CD4-positive, alpha-beta T cell (primary cell): Measurements from ENCODE around the gene SLIT1. TPM values are rescaled to one million over a fixed set of nuclear protein-coding genes. Genes with fewer than 3 reads are reported as not detected.

Experiments used
- ATAC-seq: fragments of 200-7000 bp; cut with Tn5 transposase; one replicate; pipeline ENCODE4 v1.10.0; 2022; ENCODE audit warnings: mild to moderate bottlenecking; ENCODE audit not compliant: poor library complexity
- CTCF ChIA-PET: fragments of 350-600 bp; sonication (Branson Sonifier 250); formaldehyde crosslinking; loops from one replicate; lab custom pipeline; 2021; ENCODE audit warnings: antibody characterized with exemption, inconsistent platforms; lab: Charles Lee
- POLR2A ChIA-PET: fragments of 350-600 bp; sonication (Branson Sonifier 250); formaldehyde crosslinking; loops from one replicate; lab custom pipeline; 2021; ENCODE audit warnings: antibody characterized with exemption, inconsistent platforms; lab: Charles Lee
- DNase-seq, 14 experiments: peaks; one replicate each; pipeline ENCODE4 v3.0.0-alpha.2; 2013 to 2020; ENCODE audit warnings: mixed read lengths in 2 of 14
- H3K27ac ChIP-seq, 2 donors: one replicate each; pipeline versions ENCODE4 v1.5.1 to v1.7.0; 2013; ENCODE audit warnings: low read length in 2 of 2, low read depth in 1 of 2, mild to moderate bottlenecking in 1 of 2
- H3K27me3 ChIP-seq, 2 experiments: 1 replicate in 1 of 2; 2 replicates in 1 of 2; pipeline versions ENCODE4 v1.6.1 to v1.7.0; 2013; ENCODE audit warnings: low read length in 2 of 2, control low read depth in 1 of 2, mild to moderate bottlenecking in 1 of 2, moderate library complexity in 1 of 2; ENCODE audit not compliant: insufficient read depth in 2 of 2, control insufficient read depth in 1 of 2
- H3K36me3 ChIP-seq: one replicate; pipeline ENCODE4 v1.6.1; 2013; ENCODE audit warnings: low read length, control low read depth; ENCODE audit not compliant: insufficient read depth
- H3K4me1 ChIP-seq: one replicate; pipeline ENCODE4 v1.6.1; 2013; ENCODE audit warnings: low read length, control low read depth; ENCODE audit not compliant: insufficient read depth
- H3K4me3 ChIP-seq: one replicate; pipeline ENCODE4 v1.5.1; 2013; ENCODE audit warnings: mild to moderate bottlenecking, low read length, moderate library complexity
- H3K9me3 ChIP-seq, 2 experiments: 1 replicate in 1 of 2; 2 replicates in 1 of 2; pipeline versions ENCODE4 v1.6.1 to v1.7.0; 2013; ENCODE audit warnings: low read length in 2 of 2, mild to moderate bottlenecking in 2 of 2, control low read depth in 1 of 2, moderate library complexity in 1 of 2; ENCODE audit not compliant: control insufficient read depth in 1 of 2, insufficient read depth in 1 of 2
- H3K27ac Mint-ChIP-seq: one replicate; pipeline ENCODE4 v1.8.0; 2020; ENCODE audit warnings: mixed read lengths
- H3K27me3 Mint-ChIP-seq: one replicate; pipeline ENCODE4 v1.8.0; 2021; ENCODE audit warnings: mixed read lengths
- H3K36me3 Mint-ChIP-seq: one replicate; pipeline ENCODE4 v1.8.0; 2021; ENCODE audit warnings: low read depth, mixed read lengths
- H3K4me1 Mint-ChIP-seq: one replicate; pipeline ENCODE4 v1.8.0; 2021; ENCODE audit warnings: low read depth, mixed read lengths
- H3K4me3 Mint-ChIP-seq: one replicate; pipeline ENCODE4 v1.8.0; 2020; ENCODE audit warnings: mild to moderate bottlenecking, mixed read lengths
- H3K9me3 Mint-ChIP-seq: one replicate; pipeline ENCODE4 v1.8.0; 2020; ENCODE audit warnings: mixed read lengths
- intact Hi-C, 2 experiments: fragments of 100-400 bp; cut with DNase I in 1 of 2; cut with micrococcal nuclease in 1 of 2; formaldehyde crosslinking; loops; one replicate each; pipeline versions ENCODE4 v1.15.1 to v1.9.0; 2023 to 2025; cut with DNase I, micrococcal nuclease
- total RNA-seq, 174 experiments: library from RNA in 2 of 174; stranded (reverse) in 2 of 174; gene quantifications; one replicate each; pipeline ENCODE4 v1.2.3 and lab custom pipeline; 2021 to 2026
- TF ChIP-seq, protein P1 (sequence below): fragments of 200-600 bp; IDR thresholded peaks from one replicate; pipeline ENCODE4 v1.8.0; 2022; ENCODE audit warnings: antibody characterized with exemption, mild to moderate bottlenecking

SLIT1 gene
- total RNA-seq, 2 experiments from 2014 or later = 0.30 to 0.39 TPM

DNA sequence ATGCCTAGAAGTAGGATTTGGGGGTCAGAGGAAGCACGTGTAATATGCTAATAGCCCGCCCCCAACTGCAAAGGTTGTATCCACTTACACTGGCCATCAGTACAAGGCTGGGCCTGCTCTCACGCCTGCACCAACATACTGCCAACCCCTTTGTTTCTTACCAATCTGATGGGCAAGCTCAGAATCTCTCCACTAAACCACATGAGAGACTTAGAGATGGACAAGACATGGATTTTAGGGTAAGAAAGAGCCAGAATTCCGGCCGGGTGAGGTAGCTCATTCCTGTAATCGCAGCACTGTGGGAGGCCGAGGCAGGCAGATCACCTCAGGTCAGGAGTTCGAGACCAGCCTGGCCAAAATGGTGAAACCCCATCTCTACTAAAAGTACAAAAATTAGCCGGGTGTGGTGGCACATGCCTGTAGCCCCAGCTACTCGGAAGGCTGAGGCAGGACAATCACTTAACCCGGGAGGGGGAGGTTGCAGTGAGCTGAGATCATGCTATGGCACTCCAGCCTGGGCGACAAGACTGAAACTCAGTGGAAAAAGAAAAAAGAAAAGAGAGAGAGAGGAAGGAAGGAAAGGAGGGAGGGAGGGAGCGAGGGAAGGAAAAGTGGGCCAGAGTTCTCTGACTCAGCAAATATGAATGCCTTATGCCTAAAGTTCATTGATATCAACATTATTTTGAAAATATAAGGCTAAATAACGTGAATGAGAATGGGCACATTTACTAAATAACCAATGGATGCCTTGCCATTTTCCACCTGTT is 162.2 kb downstream of the SLIT1 start:
- no peak overlapping the region for H3K4me3 ChIP-seq
- ChIA-PET CTCF (interaction anchor here (1.9 kb wide), 1 partner anchor 14 kb away, joined by 7 read pairs; no protein-coding TSS in a partner anchor), POLR2A (no interaction called here)
- no peaks in the 10 kb centered on the region for H3K4me1 ChIP-seq
- Mint-ChIP-seq H3K36me3 (no peaks in the 10 kb centered on the region), H3K27ac (no peak overlapping the region), H3K9me3 (no peaks in the 10 kb centered on the region), H3K4me3 (no peak overlapping the region), H3K27me3 (no peaks in the 10 kb centered on the region), H3K4me1 (no peaks in the 10 kb centered on the region)
- H3K9me3 ChIP-seq = peaks cover 0 to 4% of the 10 kb centered on the region in 2 experiments
- DNase-seq = no peak
- H3K27ac ChIP-seq = no peak overlapping the region
- intact Hi-C loops = loop anchor here in 1 of 2 experiments (2.0 to 10.0 kb wide), 3 partner anchors 259 to 627 kb away; no protein-coding TSS in a partner anchor
- no peaks in the 10 kb centered on the region for H3K27me3 ChIP-seq
- no peak for ATAC-seq
- H3K36me3 ChIP-seq = no peaks in the 10 kb centered on the region
- TF ChIP-seq, protein P1, sequence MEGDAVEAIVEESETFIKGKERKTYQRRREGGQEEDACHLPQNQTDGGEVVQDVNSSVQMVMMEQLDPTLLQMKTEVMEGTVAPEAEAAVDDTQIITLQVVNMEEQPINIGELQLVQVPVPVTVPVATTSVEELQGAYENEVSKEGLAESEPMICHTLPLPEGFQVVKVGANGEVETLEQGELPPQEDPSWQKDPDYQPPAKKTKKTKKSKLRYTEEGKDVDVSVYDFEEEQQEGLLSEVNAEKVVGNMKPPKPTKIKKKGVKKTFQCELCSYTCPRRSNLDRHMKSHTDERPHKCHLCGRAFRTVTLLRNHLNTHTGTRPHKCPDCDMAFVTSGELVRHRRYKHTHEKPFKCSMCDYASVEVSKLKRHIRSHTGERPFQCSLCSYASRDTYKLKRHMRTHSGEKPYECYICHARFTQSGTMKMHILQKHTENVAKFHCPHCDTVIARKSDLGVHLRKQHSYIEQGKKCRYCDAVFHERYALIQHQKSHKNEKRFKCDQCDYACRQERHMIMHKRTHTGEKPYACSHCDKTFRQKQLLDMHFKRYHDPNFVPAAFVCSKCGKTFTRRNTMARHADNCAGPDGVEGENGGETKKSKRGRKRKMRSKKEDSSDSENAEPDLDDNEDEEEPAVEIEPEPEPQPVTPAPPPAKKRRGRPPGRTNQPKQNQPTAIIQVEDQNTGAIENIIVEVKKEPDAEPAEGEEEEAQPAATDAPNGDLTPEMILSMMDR = no peak

DNA sequence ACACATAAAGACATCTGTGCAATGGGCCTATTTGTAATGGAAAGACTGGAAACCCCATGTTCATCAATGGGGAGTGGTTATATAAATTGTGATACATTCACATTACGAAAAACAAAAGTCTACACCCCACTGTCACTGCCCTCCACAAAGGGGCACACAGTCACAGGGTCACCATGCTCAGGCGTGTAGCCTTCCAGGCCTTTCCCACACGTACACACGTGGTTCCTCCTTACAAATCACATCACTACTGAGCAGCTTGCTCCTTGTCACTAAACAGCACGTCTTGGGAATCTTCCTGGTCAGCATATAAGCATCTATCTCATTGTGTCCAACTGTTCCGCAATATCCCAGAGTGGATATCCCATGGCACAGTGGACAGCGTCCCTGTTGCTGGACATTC is 163.1 kb downstream of the SLIT1 start:
- peaks cover 0 to 4% of the 10 kb centered on the region in 2 experiments for H3K9me3 ChIP-seq
- ChIA-PET CTCF (interaction anchor here (1.9 kb wide), 1 partner anchor 15 kb away, joined by 7 read pairs; no protein-coding TSS in a partner anchor), POLR2A (no interaction called here)
- no peaks in the 10 kb centered on the region for H3K27me3 ChIP-seq
- DNase-seq (no peak), ATAC-seq (no peak)
- no peak overlapping the region for H3K27ac ChIP-seq
- no peaks in the 10 kb centered on the region for H3K27me3 Mint-ChIP-seq
- intact Hi-C loops = loop anchor here in 1 of 2 experiments (10.0 kb wide), 1 partner anchor 378 kb away; no protein-coding TSS in a partner anchor
- no peaks in the 10 kb centered on the region for H3K9me3 Mint-ChIP-seq
- no peaks in the 10 kb centered on the region for H3K36me3 Mint-ChIP-seq
- no peaks in the 10 kb centered on the region for H3K36me3 ChIP-seq
- no peak overlapping the region for H3K27ac Mint-ChIP-seq
- TF ChIP-seq, protein P1 = no peak
- H3K4me3 ChIP-seq = no peak overlapping the region
- H3K4me3 Mint-ChIP-seq = no peak overlapping the region
- no peaks in the 10 kb centered on the region for H3K4me1 Mint-ChIP-seq
- no peaks in the 10 kb centered on the region for H3K4me1 ChIP-seq

DNA sequence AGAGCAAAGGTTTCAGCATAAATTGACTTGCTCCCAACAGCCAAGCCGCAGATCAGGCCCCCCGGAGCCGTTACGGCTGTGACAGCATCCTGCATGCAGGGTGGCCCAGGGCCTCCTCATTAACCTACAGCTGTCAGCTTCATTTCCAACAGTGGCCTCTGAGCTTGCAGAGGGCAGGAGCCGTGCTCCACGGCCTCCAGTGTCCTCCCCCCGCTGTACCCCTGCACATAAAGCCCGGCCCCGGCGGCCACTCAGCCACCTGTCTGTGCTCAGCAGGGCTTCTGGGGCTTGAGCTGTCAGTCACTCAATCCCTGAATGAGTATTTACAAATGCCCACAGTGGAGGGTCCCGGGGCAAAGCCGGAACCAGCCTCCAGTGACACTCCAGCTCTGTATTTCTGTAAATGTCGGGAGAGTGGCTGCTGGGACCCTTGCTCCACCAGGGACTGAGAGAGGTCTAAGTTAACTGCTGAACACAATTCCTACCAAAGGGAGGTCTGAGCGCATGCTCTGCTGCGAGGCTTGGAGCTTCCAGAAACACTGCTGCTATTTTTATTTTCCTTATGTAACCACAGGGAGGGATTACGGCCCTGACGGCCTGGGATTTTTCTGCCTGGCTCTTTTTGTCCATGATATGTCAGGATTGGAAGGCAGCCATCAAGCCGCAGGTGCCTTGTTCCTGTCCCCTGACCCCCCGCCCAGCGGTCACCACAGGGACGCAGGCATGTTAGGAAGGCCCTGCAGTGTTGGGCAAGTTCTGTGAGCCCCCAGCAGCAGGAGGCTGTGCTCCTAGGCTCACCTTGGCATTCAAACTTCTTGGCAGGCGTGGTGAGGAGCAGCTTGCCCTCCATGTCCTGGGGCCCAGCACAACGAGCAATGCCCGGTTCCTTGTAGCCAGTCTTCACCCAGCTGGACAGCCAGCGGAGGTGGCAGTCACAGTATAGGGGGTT is 165.0 kb downstream of the SLIT1 start:
- Histone ChIP-seq H3K4me3 (no peak overlapping the region), H3K9me3 (peaks cover 0 to 4% of the 10 kb centered on the region in 2 experiments), H3K27ac (no peak overlapping the region), H3K36me3 (no peaks in the 10 kb centered on the region), H3K4me1 (peaks cover 6% of the 10 kb centered on the region), H3K27me3 (no peaks in the 10 kb centered on the region)
- POLR2A ChIA-PET = no interaction called here
- TF ChIP-seq, protein P1 = no peak
- Mint-ChIP-seq H3K9me3 (no peaks in the 10 kb centered on the region), H3K27me3 (no peaks in the 10 kb centered on the region), H3K27ac (no peak overlapping the region), H3K4me1 (peaks cover 6% of the 10 kb centered on the region), H3K36me3 (no peaks in the 10 kb centered on the region), H3K4me3 (no peak overlapping the region)
- intact Hi-C loops = loop anchor here in 1 of 2 experiments (10.0 kb wide), 1 partner anchor 376 kb away; no protein-coding TSS in a partner anchor
- DNase-seq (no peak), ATAC-seq (no peak)
- CTCF ChIA-PET = no interaction called here
